ENCODE results near the gene WDSUB1. TPM values are rescaled to one million over a fixed set of nuclear protein-coding genes. Genes with fewer than 3 reads are reported as not detected.

The WDSUB1 gene
- total and polyA plus RNA-seq, 2 of the 4 experiments (the other 2 are of a cell fraction), result 4.8 to 5.2 TPM

- Histone ChIP-seq H2AFZ (replicated peaks; ENCODE audit: low read length, poor library complexity) (no peak overlapping the region), H2AK9ac (replicated peaks; ENCODE audit: low read depth, low read length, poor library complexity) (peak overlapping the region; percentile 40), H2BK20ac (ENCODE audit: low read depth, low read length) (no peak overlapping the region), H2BK120ac (ENCODE audit: low read depth, low read length) (no peak overlapping the region), H3K9ac (ENCODE audit: low read depth, low read length) (no peak overlapping the region), H3K36me3 (ENCODE audit: control insufficient read depth, insufficient read depth, low read length) (peaks cover 53% of the 10 kb centered on the region), H4K91ac (ENCODE audit: insufficient read depth, low read depth, low read length) (no peak overlapping the region), H4K5ac (ENCODE audit: low read depth, low read length) (no peak overlapping the region), H3K4me1 (ENCODE audit: control insufficient read depth, insufficient read depth, low read length) (no peaks in the 10 kb centered on the region; the same call in 1 of the 2 replicates), H3K9me1 (ENCODE audit: insufficient read depth, low read length) (peaks cover 5% of the 10 kb centered on the region), H3K27ac (ENCODE audit: insufficient read depth, low read length) (no peak overlapping the region), H3K79me1 (ENCODE audit: low read depth in 1 of 2, low read length in 2 of 2) (peaks cover 0 to 3% of the 10 kb centered on the region in 2 experiments; a peak in 1 of 4 replicates), H3K23ac (ENCODE audit: low read depth, low read length) (no peak overlapping the region), H3K4me2 (ENCODE audit: low read depth, low read length) (no peak overlapping the region), H4K20me1 (ENCODE audit: insufficient read depth, low read length) (no peaks in the 10 kb centered on the region; the same call in none of the 2 replicates), H2BK5ac (ENCODE audit: low read depth, low read length, poor library complexity, severe bottlenecking) (no peak overlapping the region), H2BK15ac (ENCODE audit: low read depth, low read length) (no peak overlapping the region), H3K27me3 (ENCODE audit: control insufficient read depth, insufficient read depth, low read length) (no peaks in the 10 kb centered on the region), H3K9me3 (ENCODE audit: control insufficient read depth, insufficient read depth, low read length) (no peaks in the 10 kb centered on the region), H4K8ac (ENCODE audit: low read depth in 2 of 2, low read length in 2 of 2) (no peak overlapping the region), H3K56ac (ENCODE audit: extremely low read depth, insufficient read depth, low read length) (no peak overlapping the region), H3K14ac (replicated peaks; ENCODE audit: low read depth, low read length) (no peak overlapping the region), H3K4ac (ENCODE audit: low read depth, low read length) (no peak overlapping the region), H3K18ac (ENCODE audit: low read depth, low read length) (no peak overlapping the region), H2AK5ac (ENCODE audit: low read depth, low read length) (no peak overlapping the region), H3K4me3 (ENCODE audit: insufficient read depth, low read depth, low read length) (no peak overlapping the region)
- intact Hi-C loops (cut with micrococcal nuclease) (loop anchor here (10.0 kb wide), 1 partner anchor 484 kb away; the partner anchor contains the start of gene MARCHF7), dilution Hi-C loops (cut with HindIII; ENCODE audit: low sequenced_read_pairs, unreplicated experiment) (no loop called here), in situ Hi-C loops (cut with MboI; ENCODE audit: low sequenced_read_pairs) (no loop called here)
- CTCF ChIA-PET, result no interaction called here
- TF ChIP-seq RCOR1 (IDR thresholded peaks at IDR 0.05; ENCODE audit: insufficient replicate concordance, low read length), result no peak
- no peak for TF ChIP-seq MAFK (IDR thresholded peaks at IDR 0.05; ENCODE audit: low read depth, low read length)
- no peak for TF ChIP-seq CEBPB (IDR thresholded peaks at IDR 0.05; ENCODE audit: low read depth, low read length)
- TF ChIP-seq MXI1 (IDR thresholded peaks at IDR 0.05; ENCODE audit: borderline replicate concordance, low read depth, low read length), result no peak
- TF ChIP-seq CHD1 (IDR thresholded peaks at IDR 0.05; ENCODE audit: low read depth, low read length), result no peak
- TF ChIP-seq MAZ (IDR thresholded peaks at IDR 0.05; ENCODE audit: borderline replicate concordance, low read depth, low read length), result no peak
- no peak for TF ChIP-seq BHLHE40 (IDR thresholded peaks at IDR 0.05; ENCODE audit: low read depth, low read length)
- no peak for TF ChIP-seq RAD21 (IDR thresholded peaks at IDR 0.05; ENCODE audit: low read length)
- BruUV-seq (replicated peaks), result no TSS peak
- no peak for ATAC-seq (ENCODE audit: low read depth)
- POLR2A ChIA-PET (ENCODE audit: unreplicated experiment), result no interaction called here
- 98% methylated on average over 12 of the region's 19 CpGs; no CpG with 5 or more reads in 1 of the 2 experiments for WGBS, 2 experiments (ENCODE audit: extremely low coverage in 2 of 2, insufficient read length in 1 of 2)
- no peak for DNase-seq
These were observed 56.2 kb downstream of the WDSUB1 start for GRCh38 chr2:159230145-159230877.
